ENCODE results near the gene APEH. TPM values are rescaled to one million over a fixed set of nuclear protein-coding genes. Genes with fewer than 3 reads are reported as not detected.

Gene APEH
- total RNA-seq, 4 donors from 2014 or later = 48.2 to 75.5 (median 68.1) TPM

- peaks cover 0 to 3% (median 0%) of the 10 kb centered on the region in 4 donors for H3K4me1 ChIP-seq
- H3K27ac ChIP-seq (replicated peaks in 1 of 4) = no peak overlapping the region
- H3K27me3 ChIP-seq = no peaks in the 10 kb centered on the region
- no peak overlapping the region for H3K4me3 ChIP-seq
- no peaks in the 10 kb centered on the region for H3K9me3 ChIP-seq
- H3K36me3 ChIP-seq = no peaks in the 10 kb centered on the region
- intact Hi-C loops (cut with DNase I) = no loop called here
- 60% methylated on average over 7 of the region's 7 CpGs for WGBS
- TF ChIP-seq CTCF (IDR thresholded peaks at IDR 0.05) (no peak), POLR2A (IDR thresholded peaks at IDR 0.05; ENCODE audit: low read depth) (no peak), EP300 (IDR thresholded peaks at IDR 0.05) (no peak), POLR2AphosphoS5 (IDR thresholded peaks at IDR 0.05) (no peak)
- DNase-seq (ENCODE audit: extremely low spot score) = no peak
Observed at GRCh38 chr3:49636883-49637609, 37.1 kb upstream of the APEH start.

DNA sequence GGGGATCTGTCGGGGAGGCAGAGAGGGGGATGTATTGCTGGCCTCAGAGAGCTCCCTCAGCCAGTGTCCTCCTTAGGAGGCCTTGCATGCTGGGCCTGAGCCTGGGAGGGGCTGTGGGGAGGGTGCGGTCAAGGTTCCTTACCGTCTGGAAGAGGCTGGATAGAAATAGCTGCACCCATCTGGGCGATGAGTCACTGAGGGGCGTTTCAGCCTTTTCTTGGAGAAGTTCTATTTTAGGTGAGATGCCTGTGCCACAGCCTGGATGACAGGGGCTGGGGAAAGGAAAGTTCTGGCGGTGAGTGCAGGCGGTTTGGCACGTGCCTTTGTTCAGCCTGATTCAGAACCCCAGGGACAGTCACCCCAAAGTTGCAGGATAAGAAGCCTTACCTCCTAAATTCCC lies 35.7 kb upstream of the APEH start:
- Histone ChIP-seq H3K36me3 (peaks cover 0 to 6% (median 1%) of the 10 kb centered on the region in 4 donors), H3K27me3 (no peaks in the 10 kb centered on the region), H3K4me3 (no peak overlapping the region), H3K4me1 (peaks cover 0 to 3% (median 0%) of the 10 kb centered on the region in 4 donors), H3K9me3 (no peaks in the 10 kb centered on the region), H3K27ac (replicated peaks in 1 of 4) (no peak overlapping the region)
- no peak for DNase-seq (ENCODE audit: extremely low spot score)
- TF ChIP-seq POLR2A (IDR thresholded peaks at IDR 0.05; ENCODE audit: low read depth) = no peak
- TF ChIP-seq CTCF (IDR thresholded peaks at IDR 0.05) = no peak
- no peak for TF ChIP-seq POLR2AphosphoS5 (IDR thresholded peaks at IDR 0.05)
- TF ChIP-seq EP300 (IDR thresholded peaks at IDR 0.05) = no peak
- 36% methylated on average over 8 of the region's 8 CpGs for WGBS
- intact Hi-C loops (cut with DNase I) = no loop called here

- no peak for DNase-seq (ENCODE audit: extremely low spot score)
- Histone ChIP-seq H3K27me3 (no peaks in the 10 kb centered on the region), H3K27ac (replicated peaks in 1 of 4) (no peak overlapping the region), H3K36me3 (peaks cover 0 to 6% (median 1%) of the 10 kb centered on the region in 4 donors), H3K4me3 (no peak overlapping the region), H3K4me1 (peaks cover 0 to 3% (median 0%) of the 10 kb centered on the region in 4 donors), H3K9me3 (no peaks in the 10 kb centered on the region)
- TF ChIP-seq EP300 (IDR thresholded peaks at IDR 0.05) (no peak), CTCF (IDR thresholded peaks at IDR 0.05) (no peak), POLR2AphosphoS5 (IDR thresholded peaks at IDR 0.05) (no peak), POLR2A (IDR thresholded peaks at IDR 0.05; ENCODE audit: low read depth) (no peak)
- intact Hi-C loops (cut with DNase I) = no loop called here
- WGBS = 84% methylated on average over 2 of the region's 2 CpGs
Observed at GRCh38 chr3:49639551-49639950, 34.6 kb upstream of the APEH start.

GRCh38 chr3:49641292-49641691 lies 32.9 kb upstream of the APEH start:
- 72% methylated on average over 7 of the region's 7 CpGs for WGBS
- no peaks in the 10 kb centered on the region for H3K9me3 ChIP-seq
- no peak overlapping the region for H3K27ac ChIP-seq (replicated peaks in 1 of 4)
- intact Hi-C loops (cut with DNase I) = no loop called here
- H3K4me3 ChIP-seq = no peak overlapping the region
- peaks cover 0 to 6% (median 1%) of the 10 kb centered on the region in 4 donors for H3K36me3 ChIP-seq
- H3K4me1 ChIP-seq = peaks cover 0 to 3% (median 0%) of the 10 kb centered on the region in 4 donors
- DNase-seq (ENCODE audit: extremely low spot score) = no peak
- no peaks in the 10 kb centered on the region for H3K27me3 ChIP-seq
- TF ChIP-seq EP300 (IDR thresholded peaks at IDR 0.05) = no peak

DNA sequence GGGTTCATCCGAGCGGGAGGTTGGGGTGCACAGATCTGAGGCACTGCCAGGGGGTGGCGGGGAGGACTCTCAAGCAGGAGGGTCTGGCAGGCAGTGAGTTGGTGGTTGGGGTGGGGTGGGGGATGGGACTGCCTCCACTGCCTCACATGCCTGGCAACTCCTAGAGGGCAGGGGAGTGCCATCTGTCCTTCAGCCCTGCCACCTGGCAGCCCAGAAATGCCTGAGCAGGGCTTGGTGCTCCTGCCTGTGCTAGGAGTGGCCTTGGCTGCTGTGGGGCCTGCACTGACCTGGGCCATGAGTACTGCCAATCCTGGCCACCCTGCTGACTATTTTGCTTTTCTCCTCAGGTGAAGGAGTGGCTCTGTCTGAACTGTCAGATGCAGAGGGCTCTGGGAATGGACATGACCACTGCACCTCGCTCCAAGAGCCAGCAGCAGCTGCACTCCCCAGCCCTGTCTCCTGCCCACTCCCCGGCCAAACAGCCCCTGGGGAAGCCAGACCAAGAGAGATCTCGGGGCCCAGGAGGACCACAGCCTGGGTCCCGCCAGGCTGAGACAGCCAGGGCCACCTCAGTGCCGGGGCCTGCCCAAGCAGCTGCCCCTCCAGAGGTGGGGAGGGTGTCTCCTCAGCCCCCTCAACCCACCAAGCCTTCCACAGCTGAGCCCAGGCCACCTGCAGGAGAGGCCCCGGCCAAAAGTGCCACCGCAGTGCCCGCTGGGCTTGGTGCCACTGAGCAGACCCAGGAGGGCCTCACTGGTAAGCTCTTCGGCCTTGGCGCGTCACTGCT lies 32.0 kb upstream of the APEH start:
- no peak for TF ChIP-seq CTCF (IDR thresholded peaks at IDR 0.05)
- no peak for TF ChIP-seq POLR2AphosphoS5 (IDR thresholded peaks at IDR 0.05)
- TF ChIP-seq POLR2A (IDR thresholded peaks at IDR 0.05; ENCODE audit: low read depth) = no peak
- no peak for TF ChIP-seq EP300 (IDR thresholded peaks at IDR 0.05)
- Histone ChIP-seq H3K4me1 (peaks cover 0 to 3% (median 0%) of the 10 kb centered on the region in 4 donors), H3K27ac (replicated peaks in 1 of 4) (no peak overlapping the region), H3K9me3 (no peaks in the 10 kb centered on the region), H3K36me3 (peaks cover 0 to 6% (median 1%) of the 10 kb centered on the region in 4 donors), H3K4me3 (no peak overlapping the region), H3K27me3 (no peaks in the 10 kb centered on the region)
- intact Hi-C loops (cut with DNase I) = no loop called here
- 100% methylated on average over 14 of the region's 14 CpGs for WGBS
- DNase-seq (ENCODE audit: extremely low spot score) = no peak

Data from esophagus muscularis mucosa (tissue), 4 donors.